NCI-H446 (cell line): Measurements from ENCODE around the gene IMPACT.

Experiments
- DNase-seq, 2 experiments: peaks; one replicate each; lab custom pipeline; 2025; lab: John Stamatoyannopoulos, UW

Gene IMPACT

GRCh38 chr18:24421831-24422230 lies 4.6 kb upstream of the IMPACT start:
- no peak for DNase-seq

DNA sequence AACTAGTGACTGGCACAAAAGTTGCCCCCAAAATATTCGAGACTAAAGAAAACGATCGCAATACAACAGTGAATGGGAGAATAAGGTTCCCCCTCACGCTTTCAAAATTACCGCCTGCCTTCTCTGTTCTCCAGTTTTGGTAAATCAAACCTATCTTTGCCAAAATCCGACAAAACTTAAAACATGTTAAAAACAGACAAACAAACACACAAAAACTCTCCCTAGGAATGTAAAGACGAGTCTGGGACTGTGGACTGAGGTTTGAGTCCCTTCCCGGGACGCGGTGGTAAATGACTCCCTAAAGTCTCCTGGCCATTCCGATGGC lies 435 bp upstream of the IMPACT start:
- no peak for DNase-seq

DNA sequence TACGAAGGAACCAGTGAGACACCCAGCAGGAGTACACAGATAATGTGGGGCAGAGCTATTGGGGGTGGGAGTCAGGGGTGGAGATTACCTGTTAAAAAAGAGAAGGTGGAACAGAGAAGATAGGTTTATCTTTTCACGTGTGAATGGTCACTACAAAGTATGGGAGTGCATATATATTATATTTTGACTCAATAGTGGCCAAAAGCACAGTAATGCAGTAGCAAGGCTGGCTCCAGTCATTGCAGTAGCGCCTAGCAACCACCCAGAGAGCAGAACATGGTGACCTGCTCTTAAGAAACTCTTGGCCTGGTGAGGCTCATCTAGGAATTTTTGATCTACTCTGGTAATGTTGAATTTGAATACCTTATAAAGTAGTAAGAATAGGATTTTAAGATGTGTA lies 1.0 kb downstream of the IMPACT start:
- DNase-seq: no peak

GRCh38 chr18:24428709-24429108 lies 2.2 kb downstream of the IMPACT start:
- DNase-seq: no peak

GRCh38 chr18:24429188-24429587 lies 2.7 kb downstream of the IMPACT start:
- DNase-seq: no peak

GRCh38 chr18:24432618-24433017 lies 6.1 kb downstream of the IMPACT start:
- DNase-seq: no peak

- no peak for DNase-seq
Measured at GRCh38 chr18:24436939-24437338, 10.5 kb downstream of the IMPACT start.

- no peak for DNase-seq
Measured at GRCh38 chr18:24443870-24444269, 17.4 kb downstream of the IMPACT start.

GRCh38 chr18:24446453-24446852 lies 20.0 kb downstream of the IMPACT start:
- DNase-seq: no peak

- DNase-seq: no peak
Measured at GRCh38 chr18:24446953-24447538, 20.6 kb downstream of the IMPACT start.

GRCh38 chr18:24447961-24448360 lies 21.5 kb downstream of the IMPACT start:
- DNase-seq: no peak

DNA sequence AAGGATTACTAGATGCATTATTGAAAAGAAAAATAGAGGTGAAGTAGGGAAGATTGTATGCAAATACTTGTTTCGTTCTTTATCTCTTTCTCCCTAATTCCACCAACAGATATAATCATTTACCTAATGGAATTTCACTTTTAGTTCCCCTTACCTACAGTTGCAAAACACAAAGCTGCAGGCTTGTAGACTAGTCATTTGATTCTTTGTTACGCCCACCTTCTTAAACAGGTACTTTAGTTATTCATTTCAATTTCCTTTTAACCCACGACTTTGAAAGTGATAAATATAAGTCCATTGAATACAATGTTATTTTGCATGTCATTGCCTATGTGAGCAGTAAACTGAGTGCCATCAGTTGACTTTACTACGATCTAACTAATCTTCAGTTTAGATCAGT lies 30.1 kb downstream of the IMPACT start:
- no peak for DNase-seq

- no peak for DNase-seq
Measured at GRCh38 chr18:24459772-24460171, 33.3 kb downstream of the IMPACT start.

DNA sequence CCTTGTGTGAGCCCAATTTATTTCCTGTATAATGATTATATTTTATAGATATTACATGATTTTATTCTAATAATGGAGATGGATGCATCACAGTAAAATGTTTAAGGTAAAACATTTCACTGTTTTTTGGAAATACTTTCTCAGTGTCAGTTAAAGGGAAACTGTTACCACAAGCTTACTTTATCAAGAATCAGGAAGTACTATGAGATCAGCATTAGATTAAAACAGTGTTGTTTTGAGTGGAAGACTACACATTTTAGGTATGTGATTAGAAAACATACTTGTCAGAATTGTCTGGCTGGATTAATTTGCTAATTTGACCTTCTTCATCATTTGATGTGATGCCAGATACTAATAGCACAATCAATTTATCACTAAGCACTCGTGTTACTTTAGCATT lies 33.9 kb downstream of the IMPACT start, which contains the start of gene HRH4:
HRH4 (plus strand) TSS at position 250 of the 400 bp plus-strand sequence; CDS start at position 342, 92 bp downstream.
- no peak for DNase-seq

DNA sequence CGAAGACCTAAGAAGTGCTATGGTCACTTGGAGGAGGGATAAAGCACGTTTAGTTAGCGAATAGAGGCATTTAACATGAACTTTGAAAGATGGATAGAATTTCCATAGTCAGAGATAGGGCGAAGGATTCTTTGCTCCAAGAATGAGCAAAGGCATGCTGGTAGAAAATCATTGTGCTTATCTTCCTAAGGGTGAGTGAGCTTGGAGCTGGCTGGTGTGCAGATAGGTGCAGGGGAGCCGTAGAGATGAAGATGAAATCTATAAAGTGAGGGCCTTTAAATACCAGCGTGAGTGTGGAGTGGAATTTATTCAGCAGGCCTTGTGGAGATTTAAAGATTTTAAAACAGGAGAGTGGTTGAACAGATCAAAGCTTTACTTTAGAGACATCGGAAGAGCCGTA lies 35.5 kb downstream of the IMPACT start:
- DNase-seq: no peak

- no peak for DNase-seq
Measured at GRCh38 chr18:24462838-24463775, 36.6 kb downstream of the IMPACT start.

- DNase-seq: no peak
Measured at GRCh38 chr18:24465486-24465885, 39.0 kb downstream of the IMPACT start.

GRCh38 chr18:24466771-24467170 lies 40.3 kb downstream of the IMPACT start:
- DNase-seq: no peak

DNA sequence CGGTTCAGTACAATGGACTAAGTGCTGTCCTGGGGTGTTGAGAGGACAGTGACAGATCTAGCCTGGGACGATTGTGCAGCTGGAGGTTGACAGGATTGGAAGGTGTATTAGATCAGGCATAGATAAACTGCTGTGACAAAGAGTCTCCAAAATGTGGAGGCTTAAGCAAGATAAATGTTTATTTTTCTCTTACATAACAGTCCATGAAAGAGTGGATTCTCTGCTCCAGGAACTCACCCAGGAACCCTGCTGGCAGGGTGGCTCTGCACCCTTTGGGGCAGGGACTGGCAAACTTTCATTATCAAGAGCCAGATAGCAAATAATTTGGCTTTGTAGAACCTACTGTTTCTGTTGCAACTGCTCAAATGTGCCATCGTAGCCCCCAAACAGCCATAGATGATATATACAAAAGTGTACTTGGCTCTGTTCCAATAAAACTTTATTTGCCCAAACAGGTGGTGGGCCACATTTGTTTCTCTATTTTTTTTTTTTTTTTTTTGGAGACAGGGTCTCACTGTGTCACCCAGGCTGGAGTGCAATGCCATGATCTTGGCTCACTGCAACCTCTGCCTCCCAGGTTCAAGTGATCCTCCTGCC lies 43.6 kb downstream of the IMPACT start:
- DNase-seq: no peak

- no peak for DNase-seq
Measured at GRCh38 chr18:24470805-24471204, 44.3 kb downstream of the IMPACT start.

DNA sequence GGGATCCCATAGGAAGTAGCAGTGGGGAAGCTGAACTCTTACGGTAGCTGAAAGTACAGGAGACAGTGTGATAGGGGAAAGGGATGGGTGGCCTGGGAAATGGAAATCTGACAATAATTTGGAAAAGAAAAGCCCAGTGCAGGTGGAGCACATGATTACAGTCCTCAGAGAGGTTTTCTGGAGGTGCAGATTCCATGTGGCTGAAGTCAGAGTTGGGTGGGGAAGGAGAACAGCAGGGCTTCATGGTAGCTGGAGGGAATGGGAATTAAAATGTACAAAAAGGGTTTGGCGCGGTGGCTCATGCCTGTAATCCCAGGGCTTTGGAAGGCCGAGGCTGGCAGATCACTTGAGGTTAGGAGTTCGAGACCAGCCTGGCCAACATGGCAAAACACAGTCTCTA lies 46.1 kb downstream of the IMPACT start:
- DNase-seq: no peak

DNA sequence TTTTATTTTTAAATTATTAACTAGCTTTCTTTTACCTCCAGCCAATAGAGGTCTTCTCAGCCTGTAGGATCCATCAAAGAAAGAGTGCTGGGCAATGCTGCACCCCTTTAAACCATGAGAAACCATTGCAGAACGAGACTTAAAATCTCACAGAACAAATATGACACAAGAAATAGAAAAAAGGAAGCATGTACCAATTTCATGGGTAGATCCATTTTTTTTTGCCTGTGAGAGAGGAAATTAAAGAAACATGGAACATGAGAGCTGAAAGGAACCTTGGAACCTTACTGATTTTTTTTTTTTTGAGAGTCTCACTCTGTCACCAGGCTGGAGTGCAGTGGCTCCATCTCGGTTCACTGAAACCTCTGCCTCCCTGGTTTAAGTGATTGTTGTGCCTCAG lies 47.9 kb downstream of the IMPACT start:
- DNase-seq: no peak

GRCh38 chr18:24475926-24476589 lies 49.6 kb downstream of the IMPACT start:
- no peak for DNase-seq
